Naive thymus-derived CD4-positive, alpha-beta T cell (primary cell): ENCODE data around the gene HELT. TPM values are rescaled to one million over a fixed set of nuclear protein-coding genes. Genes with fewer than 3 reads are reported as not detected.

Experiments
- ATAC-seq: fragments of 150-1000 bp; cut with Tn5 transposase; 2 replicates; pipeline ENCODE4 v1.10.0; 2021; ENCODE audit warnings: mild to moderate bottlenecking, moderate library complexity
- CTCF ChIA-PET: fragments of 350-600 bp; sonication (Branson Sonifier 250); formaldehyde crosslinking; loops from one replicate; lab custom pipeline; 2021; ENCODE audit warnings: antibody characterized with exemption; lab: Charles Lee
- POLR2A ChIA-PET: fragments of 350-600 bp; sonication (Branson Sonifier 250); formaldehyde crosslinking; loops from one replicate; lab custom pipeline; 2021; ENCODE audit warnings: antibody characterized with exemption, inconsistent platforms; lab: Charles Lee
- DNase-seq, 9 donors: peaks; one replicate each; pipeline versions ENCODE4 v3.0.0 to v3.0.0-alpha.2; 2020 to 2022; ENCODE audit warnings: mixed read lengths in 1 of 9
- H3K27ac ChIP-seq: one replicate; pipeline ENCODE4 v1.7.0; 2013; ENCODE audit warnings: mild to moderate bottlenecking, low read depth, low read length, moderate library complexity
- H3K27me3 ChIP-seq, 2 donors: one replicate each; pipeline ENCODE4 v1.7.0; 2013; ENCODE audit warnings: low read length in 2 of 2, mild to moderate bottlenecking in 2 of 2, moderate library complexity in 2 of 2; ENCODE audit not compliant: control insufficient read depth in 2 of 2, insufficient read depth in 2 of 2
- H3K36me3 ChIP-seq, 3 experiments: 1 replicate in 2 of 3; 2 replicates in 1 of 3; pipeline ENCODE4 v1.7.0; 2013; ENCODE audit warnings: low read length in 3 of 3, mild to moderate bottlenecking in 3 of 3, moderate library complexity in 1 of 3; ENCODE audit not compliant: insufficient read depth in 3 of 3, control insufficient read depth in 2 of 3
- H3K4me1 ChIP-seq, 2 donors: one replicate each; pipeline ENCODE4 v1.7.0; 2013; ENCODE audit warnings: low read length in 2 of 2, mild to moderate bottlenecking in 2 of 2, moderate library complexity in 1 of 2; ENCODE audit not compliant: control insufficient read depth in 2 of 2, insufficient read depth in 2 of 2
- H3K4me3 ChIP-seq: 2 replicates; pipeline ENCODE4 v1.7.0; 2013; ENCODE audit warnings: mild to moderate bottlenecking, low read length
- H3K9me3 ChIP-seq, 3 experiments: 1 replicate in 2 of 3; 2 replicates in 1 of 3; pipeline ENCODE4 v1.7.0; 2013; ENCODE audit warnings: low read length in 3 of 3; ENCODE audit not compliant: control insufficient read depth in 2 of 3
- H3K27ac Mint-ChIP-seq, 9 donors: one replicate each; pipeline ENCODE4 v1.8.0; 2020 to 2022; ENCODE audit warnings: mixed read lengths in 9 of 9, mild to moderate bottlenecking in 8 of 9, moderate library complexity in 5 of 9, inconsistent platforms in 2 of 9
- H3K27me3 Mint-ChIP-seq, 5 donors: one replicate each; pipeline ENCODE4 v1.8.0; 2021 to 2022; ENCODE audit warnings: mixed read lengths in 5 of 5, mild to moderate bottlenecking in 1 of 5
- H3K36me3 Mint-ChIP-seq, 5 donors: one replicate each; pipeline ENCODE4 v1.8.0; 2020 to 2022; ENCODE audit warnings: mixed read lengths in 5 of 5, mild to moderate bottlenecking in 3 of 5, inconsistent platforms in 1 of 5
- H3K4me1 Mint-ChIP-seq, 7 donors: one replicate each; pipeline ENCODE4 v1.8.0; 2020 to 2022; ENCODE audit warnings: mixed read lengths in 7 of 7, mild to moderate bottlenecking in 3 of 7, inconsistent platforms in 1 of 7
- H3K4me3 Mint-ChIP-seq, 10 donors: one replicate each; pipeline ENCODE4 v1.8.0; 2020 to 2022; ENCODE audit warnings: mild to moderate bottlenecking in 10 of 10, mixed read lengths in 10 of 10, moderate library complexity in 6 of 10, inconsistent platforms in 2 of 10
- H3K9me3 Mint-ChIP-seq, 11 donors: one replicate each; pipeline ENCODE4 v1.8.0; 2020 to 2022; ENCODE audit warnings: mixed read lengths in 11 of 11, mild to moderate bottlenecking in 4 of 11, inconsistent platforms in 1 of 11, moderate library complexity in 1 of 11
- intact Hi-C, 2 donors: fragments of 100-400 bp; cut with micrococcal nuclease; formaldehyde crosslinking; loops; one replicate each; pipeline ENCODE4 v1.15.1; 2023
- polyA plus RNA-seq, 2 donors: library from polyadenylated mRNA; unstranded; fragments of 300-500 nt; fragmentation: Illumina TruSeq; gene quantifications; one replicate each; pipeline ENCODE4 v1.2.3, GENCODE V29; 2021
- total RNA-seq, 6 experiments: library from RNA in 5 of 6; stranded (reverse) in 5 of 6; gene quantifications; 1 replicate in 5 of 6; 2 replicates in 1 of 6; pipeline ENCODE4 v1.2.3 and lab custom pipeline; 2021 to 2026

Gene HELT
- total and polyA plus RNA-seq, 7 experiments from 2014 or later: not detected

GRCh38 chr4:185033072-185033471 is 14.8 kb downstream of the HELT start:
- no peaks in the 10 kb centered on the region for H3K36me3 ChIP-seq
- CTCF ChIA-PET: interaction anchor here (0.6 kb wide), 1 partner anchor 802 kb away, joined by 10 read pairs; no protein-coding TSS in a partner anchor
- H3K4me3 Mint-ChIP-seq: no peak overlapping the region
- ATAC-seq: no peak
- intact Hi-C loops: no loop called here
- no peaks in the 10 kb centered on the region for H3K4me1 ChIP-seq
- H3K27me3 Mint-ChIP-seq: peaks cover 17 to 51% (median 30%) of the 10 kb centered on the region in 5 donors
- H3K36me3 Mint-ChIP-seq: no peaks in the 10 kb centered on the region
- DNase-seq: no peak
- H3K4me3 ChIP-seq: no peak overlapping the region
- no peaks in the 10 kb centered on the region for H3K9me3 ChIP-seq
- POLR2A ChIA-PET: no interaction called here
- peaks cover 0 to 4% (median 0%) of the 10 kb centered on the region in 7 donors for H3K4me1 Mint-ChIP-seq
- H3K27ac ChIP-seq: no peak overlapping the region
- H3K9me3 Mint-ChIP-seq: peaks cover 0 to 11% (median 2%) of the 10 kb centered on the region in 11 donors
- H3K27ac Mint-ChIP-seq: no peak overlapping the region
- H3K27me3 ChIP-seq: no peaks in the 10 kb centered on the region

- no peak overlapping the region for H3K4me3 ChIP-seq
- ChIA-PET CTCF (no interaction called here), POLR2A (no interaction called here)
- H3K4me1 ChIP-seq: no peaks in the 10 kb centered on the region
- DNase-seq (no peak), ATAC-seq (no peak)
- Mint-ChIP-seq H3K27ac (no peak overlapping the region), H3K4me1 (peaks cover 0 to 4% (median 0%) of the 10 kb centered on the region in 7 donors), H3K9me3 (peaks cover 0 to 11% (median 2%) of the 10 kb centered on the region in 11 donors), H3K36me3 (no peaks in the 10 kb centered on the region), H3K27me3 (peaks cover 21 to 49% (median 35%) of the 10 kb centered on the region in 5 donors), H3K4me3 (no peak overlapping the region)
- no peaks in the 10 kb centered on the region for H3K36me3 ChIP-seq
- intact Hi-C loops: no loop called here
- H3K27me3 ChIP-seq: no peaks in the 10 kb centered on the region
- no peak overlapping the region for H3K27ac ChIP-seq
- H3K9me3 ChIP-seq: no peaks in the 10 kb centered on the region
Observed at GRCh38 chr4:185033950-185034349, 15.7 kb downstream of the HELT start.

- Histone ChIP-seq H3K4me3 (no peak overlapping the region), H3K4me1 (peaks cover 0 to 2% of the 10 kb centered on the region in 2 donors), H3K27ac (no peak overlapping the region), H3K36me3 (no peaks in the 10 kb centered on the region), H3K9me3 (no peaks in the 10 kb centered on the region), H3K27me3 (no peaks in the 10 kb centered on the region)
- Mint-ChIP-seq H3K9me3 (peaks cover 0 to 11% (median 2%) of the 10 kb centered on the region in 11 donors), H3K36me3 (no peaks in the 10 kb centered on the region), H3K27ac (no peak overlapping the region), H3K4me1 (peaks cover 0 to 8% (median 5%) of the 10 kb centered on the region in 7 donors), H3K4me3 (no peak overlapping the region), H3K27me3 (peaks cover 23 to 45% (median 30%) of the 10 kb centered on the region in 5 donors)
- ChIA-PET CTCF (no interaction called here), POLR2A (no interaction called here)
- intact Hi-C loops: loop anchor here in 1 of 2 donors (5.0 kb wide), 1 partner anchor 1102 kb away; no protein-coding TSS in a partner anchor
- no peak for ATAC-seq
- DNase-seq: no peak
Observed at GRCh38 chr4:185035284-185035683, 17.0 kb downstream of the HELT start.

- Histone ChIP-seq H3K4me1 (peaks cover 0 to 2% of the 10 kb centered on the region in 2 donors), H3K9me3 (no peaks in the 10 kb centered on the region), H3K27me3 (no peaks in the 10 kb centered on the region), H3K36me3 (no peaks in the 10 kb centered on the region), H3K27ac (no peak overlapping the region), H3K4me3 (no peak overlapping the region)
- no peak for DNase-seq
- CTCF ChIA-PET: no interaction called here
- Mint-ChIP-seq H3K36me3 (no peaks in the 10 kb centered on the region), H3K27ac (no peak overlapping the region), H3K4me1 (peaks cover 0 to 8% (median 5%) of the 10 kb centered on the region in 7 donors), H3K9me3 (peaks cover 0 to 11% (median 2%) of the 10 kb centered on the region in 11 donors), H3K4me3 (no peak overlapping the region), H3K27me3 (peaks cover 19 to 43% (median 27%) of the 10 kb centered on the region in 5 donors)
- no peak for ATAC-seq
- POLR2A ChIA-PET: no interaction called here
- intact Hi-C loops: loop anchor here in 1 of 2 donors (5.0 kb wide), 1 partner anchor 1101 kb away; no protein-coding TSS in a partner anchor
Observed at GRCh38 chr4:185036019-185036418, 17.7 kb downstream of the HELT start.

GRCh38 chr4:185036842-185037241 is 18.6 kb downstream of the HELT start:
- no peaks in the 10 kb centered on the region for H3K36me3 Mint-ChIP-seq
- no peaks in the 10 kb centered on the region for H3K9me3 ChIP-seq
- CTCF ChIA-PET: interaction anchor here (0.6 kb wide), 1 partner anchor 439 kb away, joined by 6 read pairs; no protein-coding TSS in a partner anchor
- ATAC-seq (no peak), DNase-seq (no peak)
- peaks cover 0 to 2% of the 10 kb centered on the region in 2 donors for H3K4me1 ChIP-seq
- H3K4me3 Mint-ChIP-seq: no peak overlapping the region
- no peak overlapping the region for H3K27ac ChIP-seq
- H3K36me3 ChIP-seq: no peaks in the 10 kb centered on the region
- H3K4me3 ChIP-seq: no peak overlapping the region
- no peaks in the 10 kb centered on the region for H3K27me3 ChIP-seq
- peaks cover 0 to 8% (median 5%) of the 10 kb centered on the region in 7 donors for H3K4me1 Mint-ChIP-seq
- peaks cover 19 to 39% (median 27%) of the 10 kb centered on the region in 5 donors for H3K27me3 Mint-ChIP-seq
- POLR2A ChIA-PET: interaction anchor here (1.6 kb wide), 1 partner anchor 149 kb away, joined by 3 read pairs; no protein-coding TSS in a partner anchor
- H3K9me3 Mint-ChIP-seq: peaks cover 0 to 11% (median 2%) of the 10 kb centered on the region in 11 donors
- no peak overlapping the region for H3K27ac Mint-ChIP-seq
- intact Hi-C loops: loop anchor here in 1 of 2 donors (5.0 kb wide), 1 partner anchor 1100 kb away; no protein-coding TSS in a partner anchor

GRCh38 chr4:185039508-185040273 is 21.4 kb downstream of the HELT start:
- no peak overlapping the region for H3K27ac ChIP-seq
- ChIA-PET POLR2A (no interaction called here), CTCF (interaction anchor here (0.6 to 2.5 kb wide), 10 partner anchors 18 to 213 kb away, joined by 3 to 16 read pairs (median 4); no protein-coding TSS in a partner anchor)
- peak in 7 of 9 donors; percentile 14 to 63 (median 57) for DNase-seq
- peaks cover 0 to 2% of the 10 kb centered on the region in 2 donors for H3K4me1 ChIP-seq
- H3K4me3 ChIP-seq: no peak overlapping the region
- Mint-ChIP-seq H3K4me3 (peak overlapping the region in 7 of 10 donors; percentile 9 to 76 (median 37)), H3K36me3 (no peaks in the 10 kb centered on the region), H3K9me3 (peaks cover 0 to 13% (median 5%) of the 10 kb centered on the region in 11 donors), H3K27ac (no peak overlapping the region), H3K4me1 (peaks cover 0 to 8% (median 5%) of the 10 kb centered on the region in 7 donors), H3K27me3 (peaks cover 19 to 26% (median 22%) of the 10 kb centered on the region in 5 donors)
- no peaks in the 10 kb centered on the region for H3K9me3 ChIP-seq
- H3K27me3 ChIP-seq: no peaks in the 10 kb centered on the region
- no peaks in the 10 kb centered on the region for H3K36me3 ChIP-seq
- ATAC-seq: peak; percentile 82
- intact Hi-C loops: loop anchor here (1.0 to 5.0 kb wide), 7 partner anchors 57 to 1098 kb away; no protein-coding TSS in a partner anchor
